Body of pancreas (tissue), 4 donors: ENCODE data around the gene NPY4R. TPM values are rescaled to one million over a fixed set of nuclear protein-coding genes. Genes with fewer than 3 reads are reported as not detected.
"Not testable (repeated sequence)": the region's sequence is repeated elsewhere in the genome, so short reads cannot be mapped to it uniquely, and the experiment has no call there.

Experiments used
- ATAC-seq: fragments of 150-250 bp; one replicate; pipeline ENCODE4 v1.9.1; 2016
- DNase-seq, 4 donors: peaks; one replicate each; pipeline ENCODE4 v3.0.0-alpha.2; 2019
- H3K27ac ChIP-seq, 4 donors: fragments of 200-600 bp; sonication (generic); 1 replicate in 3 of 4; 2 replicates in 1 of 4; pipeline versions ENCODE4 v1.5.1 to v1.6.1; 2016 to 2019; ENCODE audit warnings: mild to moderate bottlenecking in 1 of 4, mixed read lengths in 1 of 4, moderate library complexity in 1 of 4
- H3K27me3 ChIP-seq, 2 donors: fragments of 200-600 bp; sonication (generic); one replicate each; pipeline ENCODE4 v1.6.0; 2016; ENCODE audit warnings: mild to moderate bottlenecking in 1 of 2
- H3K36me3 ChIP-seq, 2 donors: fragments of 200-600 bp; sonication (generic); replicated peaks in 1 of 2; 2 replicates each; pipeline ENCODE4 v1.5.1; 2016; ENCODE audit warnings: low read depth in 2 of 2; ENCODE audit not compliant: insufficient read depth in 1 of 2
- H3K4me1 ChIP-seq: fragments of 200-600 bp; sonication (generic); one replicate; pipeline ENCODE4 v1.6.0; 2016
- H3K4me3 ChIP-seq, 2 donors: fragments of 200-600 bp; sonication (generic); 1 replicate in 1 of 2; 2 replicates in 1 of 2; pipeline ENCODE4 v1.5.1; 2016 to 2019
- H3K9me3 ChIP-seq, 3 donors: fragments of 200-600 bp; sonication (generic); 1 replicate in 2 of 3; 2 replicates in 1 of 3; pipeline ENCODE4 v1.5.1; 2016
- WGBS, 2 donors: methylation state at CpG; one replicate each; pipeline ENCODE4 v1.1.5; 2017; 5-methylcytosine and 5-hydroxymethylcytosine counted together
- intact Hi-C: fragments of 100-400 bp; cut with DNase I; formaldehyde crosslinking; loops from one replicate; pipeline ENCODE4 v1.15.1; 2023
- total RNA-seq, 2 donors: library from RNA; depleted of rRNA; stranded (reverse); fragments of >200 nt; gene quantifications; one replicate each; pipeline ENCODE4 v1.1.0, GENCODE V29; 2016

The NPY4R gene
- total RNA-seq, 2 donors from 2014 or later = not detected

GRCh38 chr10:46459579-46459978, 6.2 kb downstream of the NPY4R start:
- H3K27me3 ChIP-seq, ATAC-seq, intact Hi-C loops, H3K9me3 ChIP-seq, DNase-seq, H3K36me3 ChIP-seq, H3K4me1 ChIP-seq, H3K27ac ChIP-seq, H3K4me3 ChIP-seq: not testable (repeated sequence)
- no CpG with 5 or more reads among the region's 7 CpGs for WGBS, 2 donors

- no CpG with 5 or more reads among the region's 3 CpGs for WGBS, 2 donors
- H3K36me3 ChIP-seq, H3K4me1 ChIP-seq, ATAC-seq, intact Hi-C loops, H3K27me3 ChIP-seq, DNase-seq, H3K9me3 ChIP-seq, H3K27ac ChIP-seq, H3K4me3 ChIP-seq: not testable (repeated sequence)
Observed at GRCh38 chr10:46457071-46457470, 8.7 kb downstream of the NPY4R start.

DNA sequence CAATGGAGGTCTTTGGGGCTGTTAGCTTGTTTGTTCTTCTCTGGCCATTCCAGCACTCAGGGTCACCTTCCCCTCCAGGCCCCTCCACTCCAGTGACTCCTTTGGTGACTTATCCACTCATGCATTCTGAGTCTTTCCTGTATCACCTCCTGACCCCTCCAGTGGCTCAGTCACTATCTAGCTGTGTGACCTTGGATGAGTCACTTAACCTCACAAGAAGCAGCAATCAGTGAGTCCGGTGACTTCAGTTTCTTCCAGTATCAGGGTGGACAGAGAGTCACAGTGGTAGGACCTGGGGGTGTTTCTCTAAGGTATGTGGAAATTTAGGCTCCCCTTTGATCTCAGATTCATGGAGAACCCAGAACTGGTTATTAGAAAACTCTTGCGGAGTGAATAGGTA, 9.8 kb downstream of the NPY4R start:
- ATAC-seq, H3K27ac ChIP-seq, H3K27me3 ChIP-seq, H3K4me3 ChIP-seq, H3K36me3 ChIP-seq, DNase-seq, H3K4me1 ChIP-seq, H3K9me3 ChIP-seq, intact Hi-C loops: not testable (repeated sequence)
- WGBS, 2 donors = no CpG with 5 or more reads among the region's 2 CpGs

DNA sequence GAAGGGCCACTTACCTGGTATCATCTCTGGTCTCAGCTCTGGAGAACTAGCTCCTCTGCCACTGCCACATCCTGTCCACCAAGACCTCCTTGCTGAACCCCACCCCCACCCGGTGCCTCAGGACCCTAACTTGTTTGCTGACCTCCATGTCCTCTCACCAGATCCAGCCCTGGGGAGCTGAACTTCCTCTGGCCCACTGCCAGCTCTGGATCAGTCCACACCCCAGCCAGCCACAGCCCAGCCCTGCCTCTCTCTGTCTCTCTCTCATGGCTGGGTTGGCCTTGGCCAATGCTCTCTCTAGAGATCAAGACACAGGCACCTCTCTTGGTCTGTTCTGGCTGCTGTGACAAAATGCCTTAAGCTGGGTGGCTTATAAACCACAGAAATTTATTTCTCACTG, 14.4 kb downstream of the NPY4R start:
- DNase-seq, H3K36me3 ChIP-seq, H3K4me1 ChIP-seq, H3K27ac ChIP-seq, H3K4me3 ChIP-seq, ATAC-seq, H3K9me3 ChIP-seq, intact Hi-C loops, H3K27me3 ChIP-seq: not testable (repeated sequence)
- no CpG with 5 or more reads among the region's 1 CpG for WGBS, 2 donors

GRCh38 chr10:46450829-46451228, 14.9 kb downstream of the NPY4R start:
- DNase-seq, ATAC-seq, H3K27ac ChIP-seq, H3K36me3 ChIP-seq, intact Hi-C loops, H3K4me1 ChIP-seq, H3K4me3 ChIP-seq, H3K27me3 ChIP-seq, H3K9me3 ChIP-seq: not testable (repeated sequence)
- 83 to 91% methylated on average over 7 of the region's 8 CpGs for WGBS, 2 donors

GRCh38 chr10:46447439-46447838, 18.3 kb downstream of the NPY4R start:
- ATAC-seq, H3K9me3 ChIP-seq, H3K4me1 ChIP-seq, H3K36me3 ChIP-seq, H3K4me3 ChIP-seq, H3K27ac ChIP-seq, H3K27me3 ChIP-seq, DNase-seq, intact Hi-C loops: not testable (repeated sequence)
- WGBS, 2 donors = 78 to 92% methylated on average over 3 of the region's 5 CpGs

- H3K4me3 ChIP-seq, H3K27ac ChIP-seq, H3K4me1 ChIP-seq, H3K9me3 ChIP-seq, intact Hi-C loops, DNase-seq, ATAC-seq, H3K36me3 ChIP-seq, H3K27me3 ChIP-seq: not testable (repeated sequence)
- 93 to 96% methylated on average over 3 of the region's 8 CpGs for WGBS, 2 donors
Observed at GRCh38 chr10:46445389-46446122, 20.2 kb downstream of the NPY4R start.

DNA sequence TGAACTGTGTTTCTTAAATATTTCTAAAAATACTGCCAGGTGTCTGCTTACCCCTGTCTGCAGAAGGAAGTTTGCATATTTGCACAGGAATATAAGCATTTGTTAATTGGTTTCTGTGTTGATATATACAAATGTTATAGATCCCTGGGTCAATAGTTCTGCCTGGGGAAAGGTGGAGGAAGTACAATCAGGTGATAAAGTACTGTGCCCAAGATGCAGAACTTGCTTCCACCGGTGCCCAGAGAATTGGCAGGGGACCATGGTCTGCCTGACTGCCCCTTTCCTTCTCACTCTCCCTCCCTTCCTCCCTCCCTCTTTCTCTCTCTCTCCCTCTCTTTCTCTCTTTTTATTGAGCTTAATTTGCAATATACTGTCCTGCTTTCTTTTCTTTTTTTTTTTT, 22.3 kb downstream of the NPY4R start:
- H3K27me3 ChIP-seq, DNase-seq, H3K27ac ChIP-seq, intact Hi-C loops, H3K9me3 ChIP-seq, H3K4me3 ChIP-seq, ATAC-seq, H3K4me1 ChIP-seq, H3K36me3 ChIP-seq: not testable (repeated sequence)
- 22% methylated on average over 1 of the region's 1 CpG; no CpG with 5 or more reads in 1 of the 2 donors for WGBS, 2 donors

- H3K27ac ChIP-seq, H3K9me3 ChIP-seq, H3K4me3 ChIP-seq, DNase-seq, H3K4me1 ChIP-seq, H3K36me3 ChIP-seq, intact Hi-C loops, H3K27me3 ChIP-seq, ATAC-seq: not testable (repeated sequence)
- WGBS, 2 donors = 57 to 70% methylated on average over 10 of the region's 10 CpGs
Observed at GRCh38 chr10:46442706-46443275, 23.0 kb downstream of the NPY4R start.

DNA sequence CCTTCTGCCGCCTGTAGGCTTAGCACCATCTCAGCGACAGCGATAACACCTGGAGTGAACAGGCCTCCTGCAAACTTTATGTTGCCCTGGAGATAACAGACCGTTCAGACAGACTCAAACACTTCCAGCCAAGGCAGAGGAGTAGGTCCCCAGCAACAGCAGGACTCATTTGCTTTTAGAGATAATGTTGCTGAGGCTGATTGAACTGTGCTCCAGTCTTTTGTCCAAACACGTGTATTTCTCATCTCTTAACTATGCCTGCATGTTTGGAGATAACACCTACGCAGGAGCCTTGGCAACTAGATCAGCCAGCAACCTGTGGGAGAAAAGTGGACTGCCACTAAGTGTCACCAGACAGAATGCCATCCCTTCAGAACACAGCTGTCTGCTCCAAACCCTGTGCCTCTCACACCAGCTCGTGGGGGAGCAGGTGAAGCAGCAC, 23.9 kb downstream of the NPY4R start:
- H3K36me3 ChIP-seq, H3K27me3 ChIP-seq, H3K9me3 ChIP-seq, DNase-seq, H3K4me3 ChIP-seq, H3K27ac ChIP-seq, intact Hi-C loops, H3K4me1 ChIP-seq: not testable (repeated sequence)
- WGBS, 2 donors = 10 to 14% methylated on average over 3 of the region's 7 CpGs
- ATAC-seq = peak; percentile 35

DNA sequence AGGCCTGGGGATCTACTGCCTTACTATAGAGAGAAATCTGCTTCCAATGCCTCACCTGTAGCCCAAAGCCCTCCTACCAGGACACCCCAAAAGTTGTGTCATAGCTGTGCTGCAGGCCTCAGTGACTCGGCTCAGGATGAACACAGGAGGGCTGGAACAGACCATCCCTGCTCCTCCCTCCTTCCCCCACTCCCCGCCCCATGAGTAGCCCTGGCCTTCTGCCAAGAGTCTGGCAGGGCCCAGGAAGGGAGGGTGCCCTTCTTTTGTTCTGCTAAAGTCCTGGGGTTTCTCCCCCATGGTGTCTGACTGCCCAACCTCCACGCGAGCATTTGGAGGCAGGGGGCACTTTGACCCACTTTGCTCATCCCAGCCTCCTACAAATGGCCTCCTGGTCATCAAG, 24.8 kb downstream of the NPY4R start:
- H3K4me3 ChIP-seq, H3K9me3 ChIP-seq, H3K36me3 ChIP-seq, intact Hi-C loops, DNase-seq, ATAC-seq, H3K27me3 ChIP-seq, H3K4me1 ChIP-seq, H3K27ac ChIP-seq: not testable (repeated sequence)
- WGBS, 2 donors = no CpG with 5 or more reads among the region's 4 CpGs

- ATAC-seq, H3K36me3 ChIP-seq, DNase-seq, H3K4me1 ChIP-seq, H3K27ac ChIP-seq, H3K4me3 ChIP-seq, H3K9me3 ChIP-seq, intact Hi-C loops, H3K27me3 ChIP-seq: not testable (repeated sequence)
- no CpG with 5 or more reads among the region's 2 CpGs for WGBS, 2 donors
Observed at GRCh38 chr10:46423550-46423949, 42.2 kb downstream of the NPY4R start.
